H1 (cell line): ENCODE measurements around the gene EPHA4. TPM values are rescaled to one million over a fixed set of nuclear protein-coding genes. Genes with fewer than 3 reads are reported as not detected.
A peak's percentile ranks its signal among the peaks of the same experiment; 100 is the strongest.

Experiments used
- CTCF ChIA-PET: fragments of 300-600 bp; sonication (Branson Sonifier 250); formaldehyde crosslinking; loops from one replicate; lab custom pipeline; 2021; ENCODE audit not compliant: partially characterized antibody; lab: Charles Lee
- POLR2A ChIA-PET: fragments of 300-600 bp; sonication (Branson Sonifier 250); formaldehyde crosslinking; loops from one replicate; lab custom pipeline; 2021; ENCODE audit warnings: inconsistent platforms; ENCODE audit not compliant: partially characterized antibody; lab: Charles Lee
- DNase-seq, 2 experiments: peaks; one replicate each; pipeline versions ENCODE4 v3.0.0 to v3.0.0-alpha.2; 2010 to 2022; ENCODE audit warnings: low spot score in 2 of 2, low read depth in 1 of 2, mixed read lengths in 1 of 2
- FAIRE-seq: peaks from 2 replicates; lab custom pipeline; 2011; peaks lifted over from hg19 to GRCh38; lab: Jason Lieb, UNC
- H2AFZ ChIP-seq: 2 replicates; pipeline ENCODE4 v1.8.1; 2012; ENCODE audit warnings: low read length, inconsistent platforms
- H2AK5ac ChIP-seq: 2 replicates; pipeline ENCODE4 v1.6.1; 2013; ENCODE audit warnings: low read depth, low read length
- H2BK120ac ChIP-seq: replicated peaks from 2 replicates; pipeline ENCODE3; 2013; ENCODE audit warnings: low read depth, low read length, inconsistent platforms
- H2BK12ac ChIP-seq: 2 replicates; pipeline ENCODE4 v1.6.1; 2013; ENCODE audit warnings: low read depth, low read length
- H2BK15ac ChIP-seq: 2 replicates; pipeline ENCODE4 v1.6.1; 2013; ENCODE audit warnings: low read length
- H2BK20ac ChIP-seq: 2 replicates; pipeline ENCODE4 v1.6.1; 2013; ENCODE audit warnings: low read length
- H2BK5ac ChIP-seq: 2 replicates; pipeline ENCODE4 v1.6.1; 2013; ENCODE audit warnings: low read depth, low read length
- H3K14ac ChIP-seq: 2 replicates; pipeline ENCODE4 v1.6.1; 2013; ENCODE audit warnings: inconsistent platforms; ENCODE audit not compliant: insufficient read length
- H3K18ac ChIP-seq: 2 replicates; pipeline ENCODE4 v1.6.1; 2013; ENCODE audit warnings: low read length; ENCODE audit errors: extremely low read depth
- H3K23ac ChIP-seq: 2 replicates; pipeline ENCODE4 v1.6.1; 2013; ENCODE audit warnings: inconsistent platforms; ENCODE audit not compliant: insufficient read length
- H3K23me2 ChIP-seq: 2 replicates; pipeline ENCODE4 v1.6.1; 2013; ENCODE audit warnings: low read depth, low read length
- H3K27ac ChIP-seq: 2 replicates; pipeline ENCODE4 v1.6.1; 2011; ENCODE audit warnings: low read depth, low read length, inconsistent platforms
- H3K27me3 ChIP-seq, 4 experiments: replicated peaks in 1 of 4; 1 replicate in 1 of 4; 2 replicates in 3 of 4; pipeline versions ENCODE4 v1.6.1 to v1.8.1; 2011 to 2013; ENCODE audit warnings: low read length in 3 of 4, mild to moderate bottlenecking in 3 of 4, inconsistent platforms in 2 of 4, mixed read lengths in 2 of 4, moderate library complexity in 1 of 4; ENCODE audit not compliant: control insufficient read depth in 3 of 4, insufficient read depth in 3 of 4; ENCODE audit errors: extremely low read depth in 1 of 4
- H3K36me3 ChIP-seq, 4 experiments: 2 replicates each; pipeline versions ENCODE4 v1.6.1 to v1.8.1; 2011 to 2013; ENCODE audit warnings: mild to moderate bottlenecking in 4 of 4, low read length in 3 of 4, moderate library complexity in 2 of 4, control low read depth in 1 of 4, inconsistent platforms in 1 of 4; ENCODE audit not compliant: insufficient read depth in 4 of 4, control insufficient read depth in 2 of 4
- H3K4ac ChIP-seq: replicated peaks from 2 replicates; pipeline ENCODE3; 2013; ENCODE audit warnings: low read length, low read depth, mixed read lengths, inconsistent platforms; ENCODE audit not compliant: insufficient read length
- H3K4me1 ChIP-seq, 4 experiments: replicated peaks in 1 of 4; 1 replicate in 1 of 4; 2 replicates in 3 of 4; pipeline versions ENCODE4 v1.6.1 to v1.8.1; 2011 to 2013; ENCODE audit warnings: low read length in 3 of 4, inconsistent platforms in 2 of 4, mixed read lengths in 1 of 4; ENCODE audit not compliant: insufficient read depth in 4 of 4, control insufficient read depth in 3 of 4
- H3K4me2 ChIP-seq, 2 experiments: 2 replicates each; pipeline versions ENCODE4 v1.6.1 to v1.8.1; 2011 to 2013; ENCODE audit warnings: low read depth in 2 of 2, low read length in 2 of 2, control low read depth in 1 of 2, inconsistent platforms in 1 of 2, mild to moderate bottlenecking in 1 of 2; ENCODE audit not compliant: insufficient read depth in 1 of 2
- H3K4me3 ChIP-seq, 4 experiments: fragments of 200-600, 300-600 bp in 1 of 4; sonication (generic), shearing (Covaris generic), sonication (Bioruptor Twin) in 1 of 4; 2 replicates each; pipeline versions ENCODE4 v1.5.1 to v1.8.1; 2011 to 2016; ENCODE audit warnings: low read length in 4 of 4, low read depth in 3 of 4, control low read depth in 2 of 4, inconsistent platforms in 2 of 4, mild to moderate bottlenecking in 2 of 4, mixed read lengths in 1 of 4, moderate library complexity in 1 of 4; ENCODE audit not compliant: insufficient read depth in 2 of 4; ENCODE audit errors: extremely low read depth in 1 of 4
- H3K56ac ChIP-seq: replicated peaks from 2 replicates; pipeline ENCODE3; 2013; ENCODE audit warnings: low read depth, mild to moderate bottlenecking, mixed read lengths, low read length, inconsistent platforms; ENCODE audit not compliant: insufficient read length
- H3K79me1 ChIP-seq: 2 replicates; pipeline ENCODE4 v1.6.1; 2013; ENCODE audit warnings: low read depth, low read length, control low read depth
- H3K79me2 ChIP-seq, 2 experiments: 2 replicates each; pipeline versions ENCODE4 v1.6.1 to v1.8.1; 2012 to 2013; ENCODE audit warnings: low read length in 2 of 2, mild to moderate bottlenecking in 2 of 2, inconsistent platforms in 1 of 2; ENCODE audit not compliant: insufficient read depth in 2 of 2, control insufficient read depth in 1 of 2
- H3K9ac ChIP-seq, 4 experiments: replicated peaks in 1 of 4; 1 replicate in 1 of 4; 2 replicates in 3 of 4; pipeline versions ENCODE4 v1.6.1 to v1.8.1; 2011 to 2013; ENCODE audit warnings: low read depth in 3 of 4, low read length in 3 of 4, control low read depth in 2 of 4, mild to moderate bottlenecking in 2 of 4, moderate library complexity in 2 of 4, inconsistent platforms in 1 of 4; ENCODE audit errors: extremely low read depth in 1 of 4
- H3K9me3 ChIP-seq, 2 experiments: 2 replicates each; pipeline versions ENCODE4 v1.6.1 to v1.8.1; 2012 to 2013; ENCODE audit warnings: mild to moderate bottlenecking in 2 of 2, moderate library complexity in 2 of 2, control low read depth in 1 of 2, inconsistent platforms in 1 of 2, low read depth in 1 of 2, low read length in 1 of 2, mixed read lengths in 1 of 2; ENCODE audit not compliant: insufficient read depth in 2 of 2
- H4K20me1 ChIP-seq, 2 experiments: replicated peaks in 1 of 2; 2 replicates each; pipeline versions ENCODE3 to v1.8.1; 2011 to 2013; ENCODE audit warnings: inconsistent platforms in 2 of 2, low read length in 2 of 2, mild to moderate bottlenecking in 1 of 2; ENCODE audit not compliant: insufficient read depth in 2 of 2, control insufficient read depth in 1 of 2
- H4K5ac ChIP-seq: 2 replicates; pipeline ENCODE4 v1.6.1; 2013; ENCODE audit warnings: low read length, low read depth, mixed read lengths, inconsistent platforms; ENCODE audit not compliant: insufficient read length
- H4K8ac ChIP-seq: 2 replicates; pipeline ENCODE4 v1.8.0; 2013; ENCODE audit warnings: mild to moderate bottlenecking, moderate library complexity, low read length, inconsistent platforms; ENCODE audit not compliant: insufficient read depth; ENCODE audit errors: extremely low read depth
- H4K91ac ChIP-seq: replicated peaks from 2 replicates; pipeline ENCODE3; 2013; ENCODE audit warnings: low read length, mixed read lengths, inconsistent platforms; ENCODE audit not compliant: insufficient read length
- BRCA1 ChIP-seq: IDR thresholded peaks from 2 replicates; pipeline ENCODE4 v1.6.1; 2012; ENCODE audit warnings: low read depth, low read length, improper control_type of control experiment
- GTF2F1 ChIP-seq: IDR thresholded peaks from 2 replicates; pipeline ENCODE4 v1.6.1; 2012; ENCODE audit warnings: low read depth, low read length, improper control_type of control experiment, borderline replicate concordance
- PHF8 ChIP-seq: fragments of 200-600 bp; sonication (generic); conservative IDR thresholded peaks from 2 replicates; pipeline ENCODE4 v1.7.1; 2012; ENCODE audit warnings: low read depth, mild to moderate bottlenecking, inconsistent platforms, low read length, moderate library complexity
- RAD21 ChIP-seq, 2 experiments: IDR thresholded peaks in 1 of 2; conservative IDR thresholded peaks in 1 of 2; 2 replicates each; pipeline ENCODE4 v1.6.1; 2011; ENCODE audit warnings: low read depth in 2 of 2, low read length in 2 of 2, improper control_type of control experiment in 1 of 2, inconsistent platforms in 1 of 2, mild to moderate bottlenecking in 1 of 2, moderate library complexity in 1 of 2
- SP1 ChIP-seq: IDR thresholded peaks from 2 replicates; pipeline ENCODE4 v1.6.1; 2011; ENCODE audit warnings: low read depth, low read length
- SP2 ChIP-seq: IDR thresholded peaks from 2 replicates; pipeline ENCODE4 v1.6.1; 2012; ENCODE audit warnings: mild to moderate bottlenecking, low read length, inconsistent platforms
- SRF ChIP-seq: IDR thresholded peaks from 2 replicates; pipeline ENCODE4 v1.6.1; 2011; ENCODE audit warnings: mild to moderate bottlenecking, low read depth, low read length, moderate library complexity
- TEAD4 ChIP-seq: IDR thresholded peaks from 2 replicates; pipeline ENCODE4 v1.6.1; 2012; ENCODE audit warnings: low read depth, low read length, inconsistent platforms, mixed read lengths
- WGBS, 2 experiments: shearing (Covaris generic) in 1 of 2; methylation state at CpG; one replicate each; pipeline versions ENCODE4 v1.1.6 to v1.1.7; 2013 to 2015; ENCODE audit warnings: low lambda C conversion rate in 2 of 2, mixed read lengths in 2 of 2, inconsistent platforms in 1 of 2, low coverage in 1 of 2, missing lambda C conversion rate in 1 of 2; ENCODE audit not compliant: insufficient replicate concordance in 2 of 2, insufficient coverage in 1 of 2, insufficient read length in 1 of 2; ENCODE audit errors: extremely low coverage in 1 of 2, missing lambda C conversion rate in 1 of 2; 5-methylcytosine and 5-hydroxymethylcytosine counted together
- polyA plus RNA-seq, 7 experiments: library from polyadenylated mRNA; depleted of rRNA in 3 of 7; stranded (reverse) in 5 of 7; unstranded in 2 of 7; fragments of >200 nt in 5 of 7; fragments of 200-250 nt in 2 of 7; gene quantifications; 1 replicate in 5 of 7; 2 replicates in 1 of 7; 4 replicates in 1 of 7; pipeline versions ENCODE4 v1.2.1 to v1.2.3, GENCODE V29; 2011 to 2013; ENCODE audit warnings: missing spikeins in 2 of 7, mixed read lengths in 2 of 7
- total RNA-seq: library from RNA; stranded (reverse); fragmentation: NEBNext Ultra II Directional; extraction: Animal tissue kit (Norgen Biotek cat#: 25700); gene quantifications from 2 replicates; pipeline ENCODE4 v1.2.1, GENCODE V29; 2021
- TF ChIP-seq, protein P1 (sequence below): IDR thresholded peaks from 2 replicates; pipeline ENCODE4 v1.6.1; 2012; ENCODE audit warnings: inconsistent platforms
- TF ChIP-seq, protein P2 (sequence below), 3 experiments: IDR thresholded peaks; 1 replicate in 2 of 3; 2 replicates in 1 of 3; pipeline versions ENCODE4 v1.5.1 to v1.6.1; 2011; ENCODE audit warnings: low read length in 3 of 3, mild to moderate bottlenecking in 3 of 3, inconsistent platforms in 2 of 3, low read depth in 1 of 3, moderate library complexity in 1 of 3; ENCODE audit not compliant: insufficient read depth in 1 of 3; ENCODE audit errors: control extremely low read depth in 1 of 3

The EPHA4 gene
- total and polyA plus RNA-seq, 2 of the 8 experiments (the other 6 are each of a cell fraction or from before 2014, with no cell fraction given), result 4.3 to 5.7 TPM

DNA sequence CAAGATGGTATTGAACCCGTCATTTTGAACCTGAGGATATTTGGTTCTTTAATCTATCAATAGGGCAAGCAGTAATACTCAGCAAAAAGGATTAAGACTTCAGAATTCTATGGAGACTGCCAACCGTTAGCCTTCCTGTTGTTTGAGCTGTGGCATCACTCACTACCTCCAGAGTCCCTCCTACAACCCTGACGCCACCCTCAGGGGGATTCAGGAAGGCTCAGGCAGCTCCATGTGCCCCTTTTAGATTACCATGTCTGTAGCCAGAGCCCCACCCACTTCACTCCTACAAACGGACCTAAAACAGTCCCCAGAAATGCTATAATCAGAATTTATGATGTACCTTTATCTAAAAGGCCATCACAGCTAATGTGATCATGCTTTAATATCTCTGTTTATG, 172.9 kb downstream of the EPHA4 start:
- TF ChIP-seq PHF8 (no peak), RAD21 (IDR thresholded peaks at IDR 0.05 in 1 of 2, conservative IDR thresholded peaks at IDR 0.05 in 1 of 2; ENCODE audit: low read depth in 2 of 2, low read length in 2 of 2) (peak; percentile 47 to 55), BRCA1 (no peak), SRF (no peak), GTF2F1 (no peak), SP1 (no peak), TEAD4 (no peak), SP2 (no peak)
- TF ChIP-seq, protein P1, sequence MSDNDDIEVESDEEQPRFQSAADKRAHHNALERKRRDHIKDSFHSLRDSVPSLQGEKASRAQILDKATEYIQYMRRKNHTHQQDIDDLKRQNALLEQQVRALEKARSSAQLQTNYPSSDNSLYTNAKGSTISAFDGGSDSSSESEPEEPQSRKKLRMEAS, result no peak
- TF ChIP-seq, protein P2, sequence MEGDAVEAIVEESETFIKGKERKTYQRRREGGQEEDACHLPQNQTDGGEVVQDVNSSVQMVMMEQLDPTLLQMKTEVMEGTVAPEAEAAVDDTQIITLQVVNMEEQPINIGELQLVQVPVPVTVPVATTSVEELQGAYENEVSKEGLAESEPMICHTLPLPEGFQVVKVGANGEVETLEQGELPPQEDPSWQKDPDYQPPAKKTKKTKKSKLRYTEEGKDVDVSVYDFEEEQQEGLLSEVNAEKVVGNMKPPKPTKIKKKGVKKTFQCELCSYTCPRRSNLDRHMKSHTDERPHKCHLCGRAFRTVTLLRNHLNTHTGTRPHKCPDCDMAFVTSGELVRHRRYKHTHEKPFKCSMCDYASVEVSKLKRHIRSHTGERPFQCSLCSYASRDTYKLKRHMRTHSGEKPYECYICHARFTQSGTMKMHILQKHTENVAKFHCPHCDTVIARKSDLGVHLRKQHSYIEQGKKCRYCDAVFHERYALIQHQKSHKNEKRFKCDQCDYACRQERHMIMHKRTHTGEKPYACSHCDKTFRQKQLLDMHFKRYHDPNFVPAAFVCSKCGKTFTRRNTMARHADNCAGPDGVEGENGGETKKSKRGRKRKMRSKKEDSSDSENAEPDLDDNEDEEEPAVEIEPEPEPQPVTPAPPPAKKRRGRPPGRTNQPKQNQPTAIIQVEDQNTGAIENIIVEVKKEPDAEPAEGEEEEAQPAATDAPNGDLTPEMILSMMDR (IDR thresholded peaks at IDR 0.05; ENCODE audit: control extremely low read depth in 1 of 3, insufficient read depth in 1 of 3, low read depth in 1 of 3, low read length in 3 of 3), result peak; percentile 13 to 29 (median 27); a peak in 3 of 4 replicates
- H3K4me3 ChIP-seq, result no peak overlapping the region
- no peak overlapping the region for H3K27ac ChIP-seq
- ChIA-PET POLR2A (no interaction called here), CTCF (interaction anchor here (1.1 kb wide), 1 partner anchor 9 kb away, joined by 3 read pairs; no protein-coding TSS in a partner anchor)
- no peaks in the 10 kb centered on the region for H4K20me1 ChIP-seq
- H3K4me1 ChIP-seq, result no peaks in the 10 kb centered on the region
- WGBS, 2 experiments, result 78% methylated on average over 4 of the region's 4 CpGs; no CpG with 5 or more reads in 1 of the 2 experiments
- H3K27me3 ChIP-seq, result no peaks in the 10 kb centered on the region
- no peaks in the 10 kb centered on the region for H3K23me2 ChIP-seq
- no peak overlapping the region for H3K14ac ChIP-seq
- no peaks in the 10 kb centered on the region for H3K36me3 ChIP-seq
- H3K4me2 ChIP-seq, result no peak overlapping the region
- DNase-seq (no peak), FAIRE-seq (no peak)
- no peaks in the 10 kb centered on the region for H3K79me2 ChIP-seq
- no peaks in the 10 kb centered on the region for H3K79me1 ChIP-seq
- no peak overlapping the region for H4K8ac ChIP-seq
- H2BK20ac ChIP-seq, result no peak overlapping the region
- H4K5ac ChIP-seq, result no peak overlapping the region
- H2BK5ac ChIP-seq, result no peak overlapping the region
- H2BK12ac ChIP-seq, result no peak overlapping the region
- no peak overlapping the region for H2BK120ac ChIP-seq
- no peak overlapping the region for H3K56ac ChIP-seq
- no peak overlapping the region for H2BK15ac ChIP-seq
- H3K4ac ChIP-seq, result no peak overlapping the region
- no peak overlapping the region for H3K9ac ChIP-seq
- no peak overlapping the region for H3K18ac ChIP-seq
- H2AK5ac ChIP-seq, result no peak overlapping the region
- no peak overlapping the region for H3K23ac ChIP-seq
- H4K91ac ChIP-seq, result no peak overlapping the region
- H3K9me3 ChIP-seq, result no peaks in the 10 kb centered on the region
- H2AFZ ChIP-seq, result no peak overlapping the region
